Measurements from ENCODE around the gene CACNA1E. TPM values are rescaled to one million over a fixed set of nuclear protein-coding genes. Genes with fewer than 3 reads are reported as not detected.

Gene CACNA1E
- total RNA-seq, 6 donors from 2014 or later = 0.17 to 1.4 (median 0.51) TPM

DNA sequence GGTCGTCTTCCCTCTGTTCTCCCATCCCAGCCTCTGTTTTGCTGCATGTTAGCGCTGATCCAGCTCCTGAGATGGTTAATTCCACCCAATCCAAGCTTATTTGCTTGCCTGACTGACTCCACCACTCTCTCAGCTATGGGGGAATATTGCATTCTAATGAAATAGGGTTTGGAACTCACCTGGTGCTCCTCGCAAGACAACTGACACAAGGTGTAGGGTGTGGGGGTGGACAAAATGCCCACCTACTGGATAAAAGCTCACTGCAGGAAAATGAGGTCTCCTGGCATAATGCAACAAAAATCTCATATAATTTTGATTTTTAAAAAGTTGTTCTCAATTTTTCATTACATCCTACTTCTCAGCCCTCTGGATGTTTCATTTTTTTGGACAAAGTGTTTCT lies 319.1 kb downstream of the CACNA1E start:
- TF ChIP-seq POLR2A (IDR thresholded peaks at IDR 0.05) = no peak
- no peak for TF ChIP-seq EP300 (IDR thresholded peaks at IDR 0.05)
- TF ChIP-seq, protein P1, sequence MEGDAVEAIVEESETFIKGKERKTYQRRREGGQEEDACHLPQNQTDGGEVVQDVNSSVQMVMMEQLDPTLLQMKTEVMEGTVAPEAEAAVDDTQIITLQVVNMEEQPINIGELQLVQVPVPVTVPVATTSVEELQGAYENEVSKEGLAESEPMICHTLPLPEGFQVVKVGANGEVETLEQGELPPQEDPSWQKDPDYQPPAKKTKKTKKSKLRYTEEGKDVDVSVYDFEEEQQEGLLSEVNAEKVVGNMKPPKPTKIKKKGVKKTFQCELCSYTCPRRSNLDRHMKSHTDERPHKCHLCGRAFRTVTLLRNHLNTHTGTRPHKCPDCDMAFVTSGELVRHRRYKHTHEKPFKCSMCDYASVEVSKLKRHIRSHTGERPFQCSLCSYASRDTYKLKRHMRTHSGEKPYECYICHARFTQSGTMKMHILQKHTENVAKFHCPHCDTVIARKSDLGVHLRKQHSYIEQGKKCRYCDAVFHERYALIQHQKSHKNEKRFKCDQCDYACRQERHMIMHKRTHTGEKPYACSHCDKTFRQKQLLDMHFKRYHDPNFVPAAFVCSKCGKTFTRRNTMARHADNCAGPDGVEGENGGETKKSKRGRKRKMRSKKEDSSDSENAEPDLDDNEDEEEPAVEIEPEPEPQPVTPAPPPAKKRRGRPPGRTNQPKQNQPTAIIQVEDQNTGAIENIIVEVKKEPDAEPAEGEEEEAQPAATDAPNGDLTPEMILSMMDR (IDR thresholded peaks at IDR 0.05) = no peak
- no peak for TF ChIP-seq POLR2AphosphoS5 (IDR thresholded peaks at IDR 0.05)
- ATAC-seq (ENCODE audit: low FRiP score in 2 of 2) (no peak), DNase-seq (no peak)
- Histone ChIP-seq H3K4me3 (no peak overlapping the region), H3K9me3 (no peaks in the 10 kb centered on the region), H3K36me3 (no peaks in the 10 kb centered on the region), H3K4me1 (no peaks in the 10 kb centered on the region), H3K27ac (no peak overlapping the region), H3K27me3 (no peaks in the 10 kb centered on the region)
- WGBS, 2 donors = 83 to 85% methylated on average over 3 of the region's 3 CpGs

DNA sequence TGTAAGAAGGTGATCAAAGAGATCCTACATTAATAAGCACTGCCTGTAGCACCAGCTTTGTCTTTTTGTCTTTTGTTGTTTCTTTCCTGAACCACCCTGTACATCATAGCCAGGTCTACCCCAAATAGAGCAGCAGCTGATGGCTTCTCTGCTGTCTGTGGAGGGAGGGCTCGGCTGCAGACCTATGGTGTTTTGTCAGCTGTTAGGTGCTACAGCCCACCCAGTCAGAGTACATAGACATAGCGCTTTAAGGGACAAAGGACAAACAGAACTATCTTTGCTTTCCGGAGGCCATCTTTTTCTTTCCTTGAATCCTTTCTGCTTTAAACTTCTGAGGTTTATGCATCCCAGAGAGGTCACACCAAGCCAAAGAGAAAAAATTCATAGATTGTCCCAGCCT lies 320.1 kb downstream of the CACNA1E start:
- no peaks in the 10 kb centered on the region for H3K4me1 ChIP-seq
- no peak for DNase-seq
- WGBS, 2 donors = 78 to 81% methylated on average over 3 of the region's 3 CpGs
- H3K4me3 ChIP-seq = no peak overlapping the region
- H3K36me3 ChIP-seq = no peaks in the 10 kb centered on the region
- H3K9me3 ChIP-seq = no peaks in the 10 kb centered on the region
- H3K27me3 ChIP-seq = no peaks in the 10 kb centered on the region
- no peak for TF ChIP-seq POLR2A (IDR thresholded peaks at IDR 0.05)
- TF ChIP-seq EP300 (IDR thresholded peaks at IDR 0.05) = no peak
- TF ChIP-seq, protein P1 (IDR thresholded peaks at IDR 0.05) = no peak
- TF ChIP-seq POLR2AphosphoS5 (IDR thresholded peaks at IDR 0.05) = no peak
- no peak overlapping the region for H3K27ac ChIP-seq
- no peak for ATAC-seq (ENCODE audit: low FRiP score in 2 of 2)

DNA sequence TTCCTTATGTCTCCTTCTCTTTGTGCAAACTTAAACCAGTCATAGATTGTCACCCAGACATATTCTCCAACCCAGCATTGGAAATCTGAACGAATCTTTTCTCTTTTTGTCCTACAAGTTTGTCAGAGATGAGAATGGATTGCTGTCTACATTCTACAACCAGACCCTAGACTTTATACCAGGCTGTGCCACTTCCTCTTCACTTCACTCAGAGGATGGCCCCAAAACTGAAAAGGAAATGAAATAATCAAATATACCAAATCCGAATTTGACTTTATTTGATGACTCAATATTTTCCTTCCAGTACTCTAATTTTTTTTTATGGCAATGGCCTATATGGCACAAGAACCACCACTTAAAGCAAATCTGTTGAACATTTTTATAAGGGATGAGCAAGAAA lies 321.7 kb downstream of the CACNA1E start:
- Histone ChIP-seq H3K27ac (no peak overlapping the region), H3K36me3 (no peaks in the 10 kb centered on the region), H3K27me3 (no peaks in the 10 kb centered on the region), H3K4me1 (no peaks in the 10 kb centered on the region), H3K9me3 (no peaks in the 10 kb centered on the region), H3K4me3 (no peak overlapping the region)
- 61 to 82% methylated on average over 2 of the region's 2 CpGs for WGBS, 2 donors
- DNase-seq = no peak
- ATAC-seq (ENCODE audit: low FRiP score in 2 of 2) = no peak
- TF ChIP-seq EP300 (IDR thresholded peaks at IDR 0.05) (no peak), POLR2A (IDR thresholded peaks at IDR 0.05) (no peak), POLR2AphosphoS5 (IDR thresholded peaks at IDR 0.05) (no peak)
- TF ChIP-seq, protein P1 (IDR thresholded peaks at IDR 0.05) = no peak

DNA sequence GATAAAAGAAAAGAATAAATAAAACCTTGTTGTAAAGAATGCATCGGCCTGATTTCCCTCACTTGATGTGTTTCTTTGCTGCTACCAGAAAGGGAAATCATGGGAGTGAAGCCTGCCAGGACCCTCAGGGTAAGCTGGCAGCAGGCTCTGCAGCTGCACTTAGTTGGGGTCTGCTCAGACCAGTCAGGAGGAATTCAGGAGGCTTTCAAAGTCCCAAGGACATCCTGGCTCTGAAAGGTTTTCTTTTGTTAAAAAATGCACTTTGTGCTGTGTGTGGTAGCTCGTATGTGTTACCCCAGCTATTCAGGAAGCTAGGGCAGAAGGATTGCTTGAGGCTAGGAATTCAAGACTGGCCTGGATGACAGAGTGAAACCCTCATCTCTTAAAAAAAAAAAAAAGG lies 323.4 kb downstream of the CACNA1E start:
- Histone ChIP-seq H3K4me3 (no peak overlapping the region), H3K27me3 (no peaks in the 10 kb centered on the region), H3K36me3 (no peaks in the 10 kb centered on the region), H3K4me1 (no peaks in the 10 kb centered on the region), H3K27ac (no peak overlapping the region), H3K9me3 (no peaks in the 10 kb centered on the region)
- DNase-seq = no peak
- WGBS, 2 donors = 59 to 75% methylated on average over 2 of the region's 2 CpGs
- ATAC-seq (ENCODE audit: low FRiP score in 2 of 2) = no peak
- TF ChIP-seq POLR2A (IDR thresholded peaks at IDR 0.05) (no peak), POLR2AphosphoS5 (IDR thresholded peaks at IDR 0.05) (no peak), EP300 (IDR thresholded peaks at IDR 0.05) (no peak)
- TF ChIP-seq, protein P1 (IDR thresholded peaks at IDR 0.05) = no peak

DNA sequence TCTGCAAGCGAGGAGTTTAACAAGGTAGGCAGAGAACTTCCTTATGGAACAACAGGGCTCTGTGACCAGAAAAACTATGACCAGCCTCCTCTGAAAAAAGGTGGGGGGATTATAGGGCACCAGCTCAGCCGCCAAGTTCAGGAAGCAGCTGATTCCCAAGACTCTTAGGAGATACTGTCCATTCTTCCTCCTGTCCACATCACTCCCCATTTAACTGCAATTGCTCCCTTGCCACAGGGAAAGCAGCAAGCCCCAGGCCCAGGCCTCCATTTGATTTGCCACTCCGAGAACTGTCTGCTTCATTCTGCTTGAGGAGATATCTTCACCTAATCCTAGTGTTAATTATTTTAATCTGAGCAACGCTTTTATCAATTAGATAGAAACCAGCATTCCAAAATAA lies 323.9 kb downstream of the CACNA1E start:
- Histone ChIP-seq H3K27me3 (no peaks in the 10 kb centered on the region), H3K4me3 (no peak overlapping the region), H3K4me1 (no peaks in the 10 kb centered on the region), H3K27ac (no peak overlapping the region), H3K36me3 (no peaks in the 10 kb centered on the region), H3K9me3 (no peaks in the 10 kb centered on the region)
- no peak for DNase-seq
- no peak for ATAC-seq (ENCODE audit: low FRiP score in 2 of 2)
- WGBS, 2 donors = 78 to 81% methylated on average over 4 of the region's 4 CpGs
- TF ChIP-seq POLR2AphosphoS5 (IDR thresholded peaks at IDR 0.05) (no peak), EP300 (IDR thresholded peaks at IDR 0.05) (no peak), POLR2A (IDR thresholded peaks at IDR 0.05) (no peak)
- TF ChIP-seq, protein P1 (IDR thresholded peaks at IDR 0.05) = no peak
